B cell (primary cell): ENCODE data around the gene GRK5. TPM values are rescaled to one million over a fixed set of nuclear protein-coding genes. Genes with fewer than 3 reads are reported as not detected.

Experiments used
- ATAC-seq: fragments of 200-7000 bp; cut with Tn5 transposase; one replicate; pipeline ENCODE4 v1.10.0; 2021; ENCODE audit warnings: low read depth, mild to moderate bottlenecking, moderate number of reproducible peaks, moderate library complexity
- CTCF ChIA-PET: fragments of 350-600 bp; sonication (Branson Sonifier 250); formaldehyde crosslinking; loops from one replicate; lab custom pipeline; 2021; ENCODE audit warnings: antibody characterized with exemption, inconsistent platforms; lab: Charles Lee
- POLR2A ChIA-PET: fragments of 350-600 bp; sonication (Branson Sonifier 250); formaldehyde crosslinking; loops from one replicate; lab custom pipeline; 2021; ENCODE audit warnings: antibody characterized with exemption; lab: Charles Lee
- DNase-seq: peaks from one replicate; pipeline ENCODE4 v3.0.0; 2013
- H2AFZ ChIP-seq: 2 replicates; pipeline ENCODE4 v1.6.1; 2012; ENCODE audit warnings: mild to moderate bottlenecking, low read depth, low read length; ENCODE audit not compliant: insufficient read depth, poor library complexity, severe bottlenecking
- H3K27ac ChIP-seq, 2 donors: 1 replicate in 1 of 2; 2 replicates in 1 of 2; pipeline ENCODE4 v1.5.1; 2012 to 2013; ENCODE audit warnings: low read length in 2 of 2, mild to moderate bottlenecking in 2 of 2, moderate library complexity in 1 of 2
- H3K27me3 ChIP-seq, 4 experiments: fragments of 200-600 bp in 1 of 4; sonication (generic) in 1 of 4; replicated peaks in 1 of 4; 1 replicate in 2 of 4; 2 replicates in 2 of 4; pipeline versions ENCODE4 v1.6.1 to v1.7.0; 2013 to 2016; ENCODE audit warnings: low read length in 3 of 4, mild to moderate bottlenecking in 2 of 4, mixed read lengths in 1 of 4, moderate library complexity in 1 of 4; ENCODE audit not compliant: insufficient read depth in 4 of 4, control insufficient read depth in 3 of 4; ENCODE audit errors: control extremely low read depth in 1 of 4
- H3K36me3 ChIP-seq, 2 experiments: replicated peaks in 1 of 2; 1 replicate in 1 of 2; 2 replicates in 1 of 2; pipeline versions ENCODE4 v1.6.1 to v1.7.1; 2013; ENCODE audit warnings: low read length in 1 of 2; ENCODE audit not compliant: insufficient read depth in 2 of 2, control insufficient read depth in 1 of 2; ENCODE audit errors: control extremely low read depth in 1 of 2, extremely low read depth in 1 of 2
- H3K4me1 ChIP-seq, 2 donors: fragments of 200-600 bp in 1 of 2; sonication (generic) in 1 of 2; 1 replicate in 1 of 2; 2 replicates in 1 of 2; pipeline versions ENCODE4 v1.5.1 to v1.6.1; 2013 to 2017; ENCODE audit warnings: low read length in 2 of 2; ENCODE audit not compliant: control insufficient read depth in 2 of 2, insufficient read depth in 2 of 2
- H3K4me2 ChIP-seq: replicated peaks from 2 replicates; pipeline ENCODE3; 2012; ENCODE audit warnings: mild to moderate bottlenecking, low read depth, low read length; ENCODE audit not compliant: poor library complexity, severe bottlenecking
- H3K4me3 ChIP-seq, 5 experiments: fragments of 200-600 bp in 1 of 5; sonication (generic) in 1 of 5; 1 replicate in 3 of 5; 2 replicates in 2 of 5; pipeline versions ENCODE4 v1.5.1 to v1.7.0; 2011 to 2016; ENCODE audit warnings: low read length in 4 of 5, mild to moderate bottlenecking in 4 of 5, low read depth in 2 of 5, control low read depth in 1 of 5, moderate library complexity in 1 of 5; ENCODE audit not compliant: insufficient read depth in 1 of 5; ENCODE audit errors: control extremely low read depth in 1 of 5, extremely low read depth in 1 of 5
- H3K79me2 ChIP-seq: fragments of 200-600 bp; sonication (generic); one replicate; pipeline ENCODE4 v1.6.0; 2016; ENCODE audit warnings: low read length; ENCODE audit not compliant: control insufficient read depth, insufficient read depth
- H3K9ac ChIP-seq: fragments of 200-600 bp; sonication (generic); 2 replicates; pipeline ENCODE4 v1.6.1; 2017; ENCODE audit warnings: mild to moderate bottlenecking, low read length, moderate library complexity
- H3K9me3 ChIP-seq, 3 donors: one replicate each; pipeline versions ENCODE4 v1.6.1 to v1.7.1; 2013; ENCODE audit warnings: low read length in 2 of 3; ENCODE audit not compliant: control insufficient read depth in 2 of 3, insufficient read depth in 1 of 3; ENCODE audit errors: control extremely low read depth in 1 of 3
- H4K20me1 ChIP-seq: 2 replicates; pipeline ENCODE4 v1.6.0; 2012; ENCODE audit warnings: mild to moderate bottlenecking, low read length; ENCODE audit not compliant: insufficient read depth, control insufficient read depth, poor library complexity, severe bottlenecking
- H3K27ac Mint-ChIP-seq: one replicate; pipeline ENCODE4 v1.8.0; 2021; ENCODE audit warnings: mixed read lengths
- H3K27me3 Mint-ChIP-seq: one replicate; pipeline ENCODE4 v1.8.0; 2021; ENCODE audit warnings: mixed read lengths
- H3K4me1 Mint-ChIP-seq: one replicate; pipeline ENCODE4 v1.8.0; 2021; ENCODE audit warnings: mixed read lengths
- H3K4me3 Mint-ChIP-seq: one replicate; pipeline ENCODE4 v1.8.0; 2021; ENCODE audit warnings: mixed read lengths
- H3K9me3 Mint-ChIP-seq: one replicate; pipeline ENCODE4 v1.8.0; 2022; ENCODE audit warnings: mixed read lengths; ENCODE audit not compliant: insufficient read depth
- CTCF ChIP-seq: fragments of 200-600 bp; IDR thresholded peaks from one replicate; pipeline ENCODE4 v1.8.0; 2022; ENCODE audit warnings: antibody characterized with exemption, mild to moderate bottlenecking
- WGBS: methylation state at CpG from one replicate; pipeline ENCODE4 v1.1.5; 2013; ENCODE audit warnings: missing lambda C conversion rate; ENCODE audit not compliant: insufficient coverage; 5-methylcytosine and 5-hydroxymethylcytosine counted together
- intact Hi-C: fragments of 100-400 bp; cut with micrococcal nuclease; formaldehyde crosslinking; loops from one replicate; pipeline ENCODE4 v1.10.0; 2022
- polyA plus RNA-seq: library from polyadenylated mRNA; depleted of rRNA; stranded (reverse); fragments of >200 nt; gene quantifications from 2 replicates; pipeline ENCODE4 v1.2.3, GENCODE V29; 2012
- small RNA-seq: library from RNA; depleted of rRNA; stranded (forward); fragments of <200 nt; gene quantifications from one replicate; pipeline ENCODE3, GENCODE V24; 2012; ENCODE audit warnings: low replicate concordance, low read depth; ENCODE audit not compliant: insufficient read length
- total RNA-seq, 2 donors: library from RNA; stranded (reverse); fragments of 120-200 nt in 1 of 2; gene quantifications; 1 replicate in 1 of 2; 2 replicates in 1 of 2; pipeline versions ENCODE4 v1.2.3 to v1.2.4, GENCODE V29; 2013 to 2022

GRK5 gene
- total and polyA plus RNA-seq, 2 donors (not counting 1 experiment from before 2014, with no cell fraction given) = 21.9 to 54.8 TPM

GRCh38 chr10:119505131-119505551, 297.8 kb downstream of the GRK5 start:
- Histone ChIP-seq H3K4me1 (peaks cover 13 to 16% of the 10 kb centered on the region in 2 donors), H4K20me1 (no peaks in the 10 kb centered on the region), H3K9me3 (no peaks in the 10 kb centered on the region), H3K4me2 (no peak overlapping the region), H2AFZ (no peak overlapping the region), H3K9ac (no peak overlapping the region), H3K79me2 (no peaks in the 10 kb centered on the region), H3K27ac (no peak overlapping the region), H3K36me3 (peaks cover 0 to 5% of the 10 kb centered on the region in 2 experiments), H3K4me3 (no peak overlapping the region), H3K27me3 (no peaks in the 10 kb centered on the region)
- no peak overlapping the region for H3K4me3 Mint-ChIP-seq
- WGBS = 98% methylated on average over 12 of the region's 12 CpGs
- H3K9me3 Mint-ChIP-seq = no peaks in the 10 kb centered on the region
- TF ChIP-seq CTCF = no peak
- no peak for DNase-seq
- ATAC-seq = no peak
- H3K4me1 Mint-ChIP-seq = peaks cover 15% of the 10 kb centered on the region
- POLR2A ChIA-PET = no interaction called here
- H3K27me3 Mint-ChIP-seq = no peaks in the 10 kb centered on the region
- CTCF ChIA-PET = interaction anchor here (0.5 kb wide), 1 partner anchor 44 kb away, joined by 3 read pairs; no protein-coding TSS in a partner anchor
- intact Hi-C loops = no loop called here
- H3K27ac Mint-ChIP-seq = no peak overlapping the region

Small RNA genes within 50 kb of the gene (small RNA-seq; reads per million reads assigned to genes)
- gene MIR4681 = not detected
- gene RN7SL749P = not detected

Other genes starting within 250 kb of the GRK5 start
- gene NANOS1, start 177.9 kb upstream of the GRK5 start, total RNA-seq = 0.24 and 0.69 TPM in 2 replicates
- gene NANOS1, start 177.9 kb upstream of the GRK5 start, polyA plus RNA-seq = 0.03 and 0.16 TPM in 2 replicates
- 94.3 and 94.5 TPM in 2 replicates for gene EIF3A, start 126.8 kb upstream of the GRK5 start, total RNA-seq
- 8.8 and 16.4 TPM in 2 replicates for gene EIF3A, start 126.8 kb upstream of the GRK5 start, polyA plus RNA-seq
- 24.4 and 30.0 TPM in 2 replicates for gene DENND10, start 103.5 kb upstream of the GRK5 start, total RNA-seq
- gene DENND10, start 103.5 kb upstream of the GRK5 start, polyA plus RNA-seq = 15.4 and 16.6 TPM in 2 replicates
- gene SFXN4, start 41.9 kb upstream of the GRK5 start, total RNA-seq = 8.4 and 9.8 TPM in 2 replicates
- gene SFXN4, start 41.9 kb upstream of the GRK5 start, polyA plus RNA-seq = 12.6 and 15.4 TPM in 2 replicates
- 36.2 and 36.3 TPM in 2 replicates for gene PRDX3, start 28.8 kb upstream of the GRK5 start, total RNA-seq
- 16.7 and 18.0 TPM in 2 replicates for gene PRDX3, start 28.8 kb upstream of the GRK5 start, polyA plus RNA-seq